Measurements from ENCODE around the gene CLDN7. TPM values are rescaled to one million over a fixed set of nuclear protein-coding genes. Genes with fewer than 3 reads are reported as not detected.
A peak's percentile ranks its signal among the peaks of the same experiment; 100 is the strongest.

CLDN7 gene
- total RNA-seq, 1 experiment from 2014 or later = 286 TPM

- H3K9me3 ChIP-seq (ENCODE audit: control insufficient read depth in 1 of 2, insufficient read depth in 1 of 2, low read depth in 1 of 2, low read length in 2 of 2) = no peaks in the 10 kb centered on the region
- TSS peak; percentile 70 for BruUV-seq (replicated peaks)
- no peak overlapping the region for H2AFZ ChIP-seq (ENCODE audit: low read depth, low read length, poor library complexity, severe bottlenecking)
- H3K27me3 ChIP-seq (ENCODE audit: insufficient read depth, low read length) = no peaks in the 10 kb centered on the region
- ChIA-PET CTCF (no interaction called here), POLR2A (interaction anchor here (1.2 to 2.9 kb wide), 4 partner anchors 9 to 29 kb away, joined by 3 to 13 read pairs (median 8); partner anchors contain the start of genes ACADVL, DLG4 and DVL2), RAD21 (ENCODE audit: low non-redundant PET in 1 of 2, low total read pairs in 2 of 2, uncharacterized antibody in 2 of 2, unreplicated experiment in 2 of 2) (no interaction called here)
- H3K79me2 ChIP-seq (ENCODE audit: insufficient read depth, low read length) = peaks cover 53% of the 10 kb centered on the region
- H3K4me2 ChIP-seq (ENCODE audit: low read length) = peak overlapping the region; percentile 79
- TF ChIP-seq ATF3 (IDR thresholded peaks at IDR 0.05) (no peak), ZBTB33 (IDR thresholded peaks at IDR 0.05; ENCODE audit: extremely low read depth, insufficient replicate concordance, low read length) (no peak), JUND (IDR thresholded peaks at IDR 0.05) (no peak), EZH2phosphoT487 (IDR thresholded peaks at IDR 0.05; ENCODE audit: borderline replicate concordance) (no peak), POLR2AphosphoS5 (IDR thresholded peaks at IDR 0.05; ENCODE audit: low read depth, low read length) (no peak), EGR1 (IDR thresholded peaks at IDR 0.05; ENCODE audit: low read depth) (no peak), YY1 (IDR thresholded peaks at IDR 0.05; ENCODE audit: extremely low read depth, insufficient replicate concordance, low read depth, low read length) (no peak), EZH2 (IDR thresholded peaks at IDR 0.05) (no peak), ZFX (IDR thresholded peaks at IDR 0.05) (no peak), POLR2A (IDR thresholded peaks at IDR 0.05; ENCODE audit: borderline replicate concordance, extremely low read depth, insufficient read depth, insufficient read length) (no peak), SIN3A (IDR thresholded peaks at IDR 0.05; ENCODE audit: low read depth) (no peak), FOSL1 (IDR thresholded peaks at IDR 0.05; ENCODE audit: low read depth) (no peak), MAX (IDR thresholded peaks at IDR 0.05) (no peak), SRF (IDR thresholded peaks at IDR 0.05; ENCODE audit: low read depth) (no peak), CBX3 (IDR thresholded peaks at IDR 0.05; ENCODE audit: low read depth) (no peak), TCF7L2 (IDR thresholded peaks at IDR 0.05; ENCODE audit: borderline replicate concordance, extremely low read depth, insufficient read depth, insufficient read length) (no peak), REST (IDR thresholded peaks at IDR 0.05; ENCODE audit: low read depth) (no peak), CEBPB (IDR thresholded peaks at IDR 0.05; ENCODE audit: low read depth) (no peak), ELF1 (IDR thresholded peaks at IDR 0.05; ENCODE audit: borderline replicate concordance, low read depth) (no peak), ZNF274 (IDR thresholded peaks at IDR 0.05; ENCODE audit: low read depth, low read length) (no peak)
- H3K4me3 ChIP-seq (replicated peaks in 1 of 2; ENCODE audit: low read depth in 1 of 2, low read length in 2 of 2) = peak overlapping the region; percentile 93 to 97
- H3K9me2 ChIP-seq (ENCODE audit: insufficient read depth) = no peaks in the 10 kb centered on the region
- peak overlapping the region; percentile 92 for H3K27ac ChIP-seq (ENCODE audit: low read depth, low read length)
- intact Hi-C loops (cut with micrococcal nuclease) = no loop called here
- peaks cover 17 to 34% of the 10 kb centered on the region in 2 experiments for H3K4me1 ChIP-seq (ENCODE audit: control insufficient read depth in 1 of 2, insufficient read depth in 2 of 2, low read length in 2 of 2)
- DNase-seq (ENCODE audit: low read depth, low spot score) = no peak
- H3K36me3 ChIP-seq (ENCODE audit: control insufficient read depth in 1 of 2, insufficient read depth in 2 of 2, low read length in 2 of 2) = peaks cover 19 to 36% of the 10 kb centered on the region in 2 experiments; a peak in 3 of 4 replicates
- peak overlapping the region; percentile 85 for H3K9ac ChIP-seq (ENCODE audit: low read length)
- ATAC-seq = no peak
- no peaks in the 10 kb centered on the region for H4K20me1 ChIP-seq (ENCODE audit: insufficient read depth)
Observed at GRCh38 chr17:7243453-7243729, 18.9 kb downstream of the CLDN7 start.

All from HCT116 (cell line).